SKM-1 (cell line): Measurements from ENCODE around the gene MAPK12.
"Not testable (repeated sequence)": the region's sequence is repeated elsewhere in the genome, so short reads cannot be mapped to it uniquely, and the experiment has no call there.

Experiments used
- DNase-seq: peaks from one replicate; lab custom pipeline; 2025; ENCODE audit not compliant: unreplicated experiment; lab: John Stamatoyannopoulos, UW

Gene MAPK12

DNA sequence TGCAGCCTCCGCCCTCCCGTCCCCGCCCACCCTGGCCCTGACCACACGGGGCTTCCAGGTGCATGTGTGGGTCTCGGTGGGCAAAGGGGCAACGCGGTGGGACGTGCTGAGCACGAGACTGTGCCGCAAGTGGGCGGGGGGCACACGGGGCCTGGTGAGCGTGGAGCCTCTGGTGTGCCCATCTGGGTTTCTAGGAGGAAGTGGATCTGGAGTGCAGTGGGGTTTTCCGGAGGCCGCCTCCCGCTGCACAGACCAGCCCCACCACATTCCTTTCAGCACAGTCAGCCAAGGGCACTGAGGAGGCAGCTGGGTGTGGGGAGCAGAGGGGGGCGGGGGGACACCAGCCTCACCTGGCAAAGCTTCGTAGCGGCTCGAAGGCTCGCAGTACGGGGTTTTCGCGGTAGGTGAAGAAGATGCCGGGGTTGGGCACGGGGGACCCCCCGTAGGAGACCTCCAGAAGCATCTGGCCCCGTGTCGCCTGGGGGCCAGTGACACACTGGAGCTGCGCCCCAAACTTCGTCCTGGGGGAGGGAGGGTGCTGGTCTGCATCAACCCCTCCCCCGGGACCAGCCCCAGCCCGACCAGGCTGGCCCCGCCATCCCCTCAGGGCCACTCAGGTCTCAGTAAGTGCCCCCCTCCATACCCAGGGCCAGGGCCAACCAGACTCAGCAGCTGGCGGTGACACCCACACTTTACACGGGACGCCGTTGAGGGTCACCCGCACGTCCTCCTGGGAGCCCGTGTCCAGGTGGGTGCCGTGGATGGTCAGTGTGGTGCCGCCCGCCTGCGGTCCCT lies 21.1 kb upstream of the MAPK12 start:
- DNase-seq: no peak

- DNase-seq: no peak
These were observed 20.5 kb upstream of the MAPK12 start for GRCh38 chr22:50281957-50282356.

DNA sequence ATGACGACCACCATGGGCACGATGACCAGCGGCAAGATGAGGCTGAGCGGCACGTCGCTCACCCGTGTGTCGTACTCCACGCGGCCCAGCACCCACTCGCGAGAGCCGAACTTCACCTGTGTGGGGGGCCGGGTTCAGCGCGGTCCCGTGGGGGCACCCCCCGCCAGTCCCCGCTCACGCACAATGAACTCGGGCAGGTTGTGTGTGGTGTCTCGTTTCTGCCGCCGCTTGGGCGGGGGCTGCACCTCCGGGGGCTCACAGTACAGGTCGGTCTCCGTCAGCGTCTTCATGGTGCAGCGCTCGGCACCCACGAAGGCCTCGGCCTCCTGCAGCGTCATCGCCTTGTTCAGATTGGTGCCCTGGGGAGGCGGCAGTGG lies 19.9 kb upstream of the MAPK12 start:
- no peak for DNase-seq

DNA sequence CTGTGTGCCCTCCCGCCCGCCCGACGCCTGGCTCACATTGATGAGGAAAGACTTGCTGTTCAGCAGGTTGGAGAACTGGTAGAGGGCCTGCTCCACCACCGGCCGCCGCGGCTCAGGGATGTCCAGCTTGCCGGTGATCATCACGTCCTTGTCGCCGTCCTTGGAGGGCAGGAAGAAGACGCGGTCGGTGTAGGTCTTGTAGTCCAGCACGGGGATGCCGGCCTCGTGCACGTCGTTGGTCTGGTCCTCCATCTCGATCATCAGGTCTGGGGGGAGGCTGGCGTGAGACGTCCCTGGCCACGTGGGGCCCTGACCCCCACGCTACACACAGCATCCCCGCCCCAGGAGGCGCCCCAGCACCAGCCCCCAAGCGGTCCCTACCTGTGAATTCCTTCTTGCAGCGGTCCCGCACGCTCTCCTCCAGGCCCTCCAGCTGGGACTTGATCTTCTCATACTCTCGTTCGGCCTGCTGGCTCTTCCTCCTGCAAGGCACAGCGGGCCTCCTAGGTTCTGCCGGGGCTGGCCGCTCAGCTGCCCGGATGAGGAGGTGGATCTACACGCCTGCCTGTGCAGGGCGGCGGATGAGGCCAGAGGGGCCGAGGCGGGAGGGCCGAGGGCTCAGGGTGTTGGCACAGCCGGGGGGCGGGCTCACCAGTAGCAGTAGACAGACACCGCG lies 19.4 kb upstream of the MAPK12 start:
- DNase-seq: no peak

GRCh38 chr22:50280022-50280707 lies 18.7 kb upstream of the MAPK12 start:
- no peak for DNase-seq

DNA sequence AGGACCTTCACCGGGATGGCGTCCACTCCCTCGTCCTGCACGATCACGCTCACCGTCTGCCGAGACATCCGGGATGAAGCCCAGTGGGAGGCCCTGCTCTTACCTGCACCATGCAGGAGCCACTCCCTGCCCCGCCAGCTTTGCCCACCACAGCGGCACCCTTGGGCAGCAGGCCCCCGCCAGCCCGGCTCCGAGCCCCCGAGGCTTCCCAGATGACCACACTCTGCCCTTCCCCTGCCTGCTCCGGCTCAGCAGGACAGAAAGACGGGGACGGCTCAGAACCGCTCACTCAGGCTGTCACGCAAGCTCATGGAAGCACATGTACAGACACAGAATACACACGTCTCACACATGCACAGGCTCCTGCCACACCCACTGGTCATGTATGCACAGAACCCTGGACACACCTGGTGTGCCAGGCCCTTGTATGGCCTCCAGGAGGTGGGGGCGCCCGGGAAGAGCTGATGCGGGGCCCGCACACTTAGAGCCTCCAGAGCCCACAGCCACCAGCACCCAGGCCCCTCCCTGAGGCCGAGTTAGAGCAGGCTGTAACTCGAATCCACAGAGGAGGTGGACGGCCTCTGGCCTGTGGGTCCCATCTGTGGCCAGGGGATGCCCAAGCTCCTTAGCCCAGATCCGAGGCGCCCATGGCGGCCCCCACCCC lies 17.6 kb upstream of the MAPK12 start:
- DNase-seq: no peak

- DNase-seq: no peak
These were observed 17.0 kb upstream of the MAPK12 start for GRCh38 chr22:50278461-50278860.

DNA sequence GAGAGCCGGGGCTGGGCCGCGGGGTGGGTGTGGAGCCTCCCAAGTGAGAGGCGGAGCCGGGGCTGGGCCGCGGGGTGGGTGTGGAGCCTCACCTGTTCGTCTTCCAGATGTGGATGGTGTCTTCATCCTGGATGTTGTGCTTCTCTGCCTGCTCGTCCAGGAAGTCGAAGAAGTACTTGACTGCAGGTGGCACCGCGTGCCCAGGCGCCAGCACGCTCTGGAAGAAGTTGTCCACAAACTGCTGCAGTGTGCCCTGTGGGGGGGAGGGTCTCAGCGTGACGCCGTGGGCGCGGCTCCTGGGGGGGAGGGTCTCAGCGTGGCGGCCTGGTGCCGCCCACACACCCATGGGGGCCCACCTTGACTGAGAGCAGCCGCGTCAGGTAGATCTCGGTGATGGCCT lies 16.3 kb upstream of the MAPK12 start:
- DNase-seq: no peak

- DNase-seq: no peak
These were observed 14.7 kb upstream of the MAPK12 start for GRCh38 chr22:50276143-50276542.

DNA sequence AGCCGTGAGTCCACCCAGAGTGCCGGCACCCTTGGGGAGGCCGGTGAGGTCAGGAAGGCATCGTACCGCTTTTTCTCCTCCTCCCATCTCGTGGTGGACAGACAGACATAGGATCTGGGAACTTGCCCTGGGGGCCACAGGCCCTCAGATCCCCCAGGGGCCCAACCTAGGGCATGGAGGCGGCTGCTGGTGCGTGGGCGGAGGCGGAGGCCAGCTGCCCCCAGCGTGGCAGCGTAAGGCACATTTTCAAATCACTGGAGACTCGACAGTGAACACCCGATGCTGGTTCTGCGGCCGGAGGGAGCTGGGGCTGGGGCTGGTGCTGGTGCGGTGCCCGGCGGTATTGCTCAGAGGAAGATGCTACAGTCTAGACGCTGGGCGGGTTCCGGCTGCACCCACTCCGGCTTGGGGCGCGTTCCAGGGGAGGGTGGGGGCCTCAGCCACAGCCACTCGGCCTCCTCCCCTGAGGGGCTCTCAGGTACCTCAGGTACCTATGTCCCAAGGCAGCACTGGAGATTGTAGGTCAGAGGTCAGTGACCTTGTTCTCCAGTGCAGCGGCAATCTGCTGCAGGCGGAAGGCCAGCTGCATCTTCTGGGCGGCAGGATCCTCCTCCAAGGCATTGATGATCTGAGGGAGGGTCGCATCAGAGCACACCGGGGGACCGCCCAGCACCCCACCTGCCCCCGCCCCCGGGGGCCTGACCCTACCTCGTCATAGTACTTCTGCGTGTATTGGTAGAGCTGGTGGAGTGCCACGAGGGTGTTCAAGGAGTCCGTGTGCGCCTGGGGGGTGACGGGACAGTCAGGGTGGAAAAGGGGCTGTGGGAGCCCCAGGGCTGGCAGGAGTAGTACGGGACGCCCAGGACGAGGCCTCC lies 13.9 kb upstream of the MAPK12 start:
- no peak for DNase-seq

- no peak for DNase-seq
These were observed 13.3 kb upstream of the MAPK12 start for GRCh38 chr22:50274771-50275170.

- DNase-seq: no peak
These were observed 12.8 kb upstream of the MAPK12 start for GRCh38 chr22:50274311-50274710.

DNA sequence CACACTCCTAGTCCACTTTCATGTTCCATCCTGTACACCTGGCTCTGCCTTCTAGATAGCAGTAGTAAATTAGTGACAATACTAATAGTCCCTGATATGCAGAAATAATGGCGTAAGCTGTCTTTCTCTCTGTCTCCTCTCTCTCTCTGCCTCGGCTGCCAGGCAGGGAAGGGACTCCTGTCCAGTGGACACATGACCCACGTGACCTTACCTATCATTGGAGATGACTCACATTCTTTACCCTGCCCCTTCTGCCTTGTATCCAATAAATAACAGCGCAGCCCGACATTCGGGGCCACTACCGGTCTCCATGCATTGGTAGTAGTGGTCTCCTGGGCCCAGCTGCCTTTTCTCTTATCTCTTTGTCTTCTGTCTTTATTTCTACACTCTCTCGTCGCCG lies 12.3 kb upstream of the MAPK12 start:
- not testable (repeated sequence) for DNase-seq

GRCh38 chr22:50273352-50273751 lies 11.9 kb upstream of the MAPK12 start:
- not testable (repeated sequence) for DNase-seq

DNA sequence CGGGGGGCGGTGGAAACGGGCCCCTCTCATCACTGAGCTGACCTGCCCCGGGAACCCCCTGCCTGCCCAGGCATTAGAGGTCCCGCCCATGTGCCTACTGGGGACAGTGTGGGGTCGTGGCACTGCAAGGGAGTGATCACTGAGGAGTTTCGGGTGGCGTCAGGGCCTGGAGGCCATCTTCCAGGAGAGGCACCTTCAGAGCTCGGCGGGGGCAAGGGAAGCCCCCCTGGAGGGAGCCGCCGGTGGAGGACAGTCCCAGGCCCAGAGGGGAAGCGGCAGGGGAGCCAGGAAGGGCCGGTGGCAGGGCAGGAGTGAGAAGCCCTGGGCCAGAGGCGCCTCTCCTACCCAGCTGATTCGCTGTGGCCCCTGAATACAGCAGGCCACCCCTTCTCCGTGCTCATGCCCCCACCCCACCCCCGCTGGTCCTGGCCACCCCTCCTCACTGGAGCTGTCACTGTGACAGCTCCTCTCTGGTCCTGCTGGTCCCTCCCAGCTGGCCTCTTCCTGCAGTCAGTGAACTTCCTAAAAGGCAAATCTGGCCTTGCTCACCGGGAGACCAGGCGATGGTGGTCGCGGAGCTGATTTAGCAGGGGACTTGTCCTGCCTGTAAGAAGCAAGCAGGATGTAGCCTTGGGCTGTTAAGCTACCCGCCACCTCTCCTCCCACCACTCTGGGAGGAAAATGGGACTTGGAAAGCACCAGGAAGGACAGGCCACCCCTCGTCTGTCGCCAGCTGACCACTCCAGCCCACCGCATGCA lies 10.7 kb upstream of the MAPK12 start:
- DNase-seq: no peak

DNA sequence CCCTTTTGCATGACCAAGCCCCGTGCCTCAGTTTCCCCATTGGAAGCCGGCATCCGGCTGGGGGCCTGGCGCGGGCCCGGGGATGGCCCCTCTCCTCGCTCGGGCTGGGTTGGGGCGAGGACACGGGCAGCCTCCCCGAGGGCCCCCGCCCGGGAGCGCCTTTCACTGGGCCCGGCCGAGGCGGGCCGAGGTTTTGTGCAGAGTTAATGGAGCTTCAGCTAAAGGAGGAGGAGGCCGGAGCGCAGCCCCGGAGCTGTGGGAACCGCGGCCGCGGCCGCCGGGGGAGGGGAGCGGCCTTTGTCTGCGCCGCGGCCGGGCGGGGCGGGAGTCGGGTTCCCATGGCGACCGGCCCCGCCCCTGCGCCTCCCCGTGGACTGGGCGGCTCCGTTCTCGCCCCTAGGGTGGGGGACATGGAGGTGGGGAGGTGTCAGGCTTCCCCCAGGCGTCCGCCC lies 10.1 kb upstream of the MAPK12 start:
- no peak for DNase-seq

- no peak for DNase-seq
These were observed 9.3 kb upstream of the MAPK12 start for GRCh38 chr22:50270666-50271394.

DNA sequence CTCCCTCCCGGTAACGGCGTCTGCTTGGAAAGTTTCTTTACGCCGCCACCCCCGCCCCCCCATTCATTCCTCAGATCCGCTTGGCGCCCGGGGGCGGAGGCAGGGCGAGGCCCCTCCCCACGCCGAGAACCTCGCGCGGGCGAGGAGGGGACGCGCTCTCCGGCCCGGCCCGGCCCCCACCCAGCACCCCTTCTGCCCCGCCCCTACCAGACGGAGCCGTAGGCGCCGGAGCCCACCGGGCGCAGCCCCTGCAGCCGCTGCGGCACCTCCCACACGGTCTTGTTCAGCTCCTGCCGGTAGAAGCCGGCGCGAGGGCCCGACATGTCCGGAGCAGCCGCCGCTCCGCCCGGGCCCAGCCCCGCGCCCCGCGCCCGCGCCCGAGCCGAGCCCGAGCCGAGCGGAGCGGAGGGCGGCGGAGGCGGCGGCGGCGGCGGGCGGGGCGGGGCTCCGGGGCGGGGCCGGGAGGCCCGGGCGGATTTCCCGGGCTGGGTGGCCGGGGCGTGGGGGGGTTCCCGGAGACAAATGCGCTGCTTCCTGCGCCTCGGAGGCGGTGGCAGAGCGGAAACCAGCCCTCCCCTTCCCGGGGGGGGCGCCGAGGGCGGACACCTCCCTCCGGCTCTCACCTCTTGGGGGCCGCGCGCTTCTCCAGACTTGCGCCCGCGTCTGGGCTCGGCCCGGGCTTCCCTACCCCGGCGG lies 8.6 kb upstream of the MAPK12 start, which contains the start of gene MAPK11:
Gene MAPK11 (minus strand): TSS at position 411 of the 696 bp plus-strand sequence. CDS start 88 bp downstream, at position 323.
- DNase-seq: no peak
